ENCODE results near the gene PCSK2.

Gene PCSK2

GRCh38 chr20:17452441-17452840, 225.6 kb downstream of the PCSK2 start:
- no peak for DNase-seq

GRCh38 chr20:17453592-17453991, 226.8 kb downstream of the PCSK2 start:
- no peak for DNase-seq

GRCh38 chr20:17456279-17456678, 229.4 kb downstream of the PCSK2 start:
- no peak for DNase-seq

GRCh38 chr20:17457079-17457478, 230.2 kb downstream of the PCSK2 start:
- DNase-seq: no peak

- DNase-seq: no peak
Observed at GRCh38 chr20:17457588-17458190, 230.8 kb downstream of the PCSK2 start.

GRCh38 chr20:17460119-17460518, 233.3 kb downstream of the PCSK2 start:
- no peak for DNase-seq

GRCh38 chr20:17461941-17462340, 235.1 kb downstream of the PCSK2 start:
- no peak for DNase-seq

- DNase-seq: no peak
Observed at GRCh38 chr20:17463711-17464110, 236.9 kb downstream of the PCSK2 start.

- no peak for DNase-seq
Observed at GRCh38 chr20:17465236-17465635, 238.4 kb downstream of the PCSK2 start.

- no peak for DNase-seq
Observed at GRCh38 chr20:17466641-17467040, 239.8 kb downstream of the PCSK2 start.

- DNase-seq: no peak
Observed at GRCh38 chr20:17467120-17467655, 240.3 kb downstream of the PCSK2 start.

GRCh38 chr20:17468073-17468840, 241.4 kb downstream of the PCSK2 start:
- no peak for DNase-seq

GRCh38 chr20:17469246-17470030, 242.6 kb downstream of the PCSK2 start:
- no peak for DNase-seq

- DNase-seq: no peak
Observed at GRCh38 chr20:17470521-17470920, 243.7 kb downstream of the PCSK2 start.

GRCh38 chr20:17470973-17471372, 244.1 kb downstream of the PCSK2 start:
- no peak for DNase-seq

GRCh38 chr20:17471606-17472187, 244.9 kb downstream of the PCSK2 start:
- no peak for DNase-seq

GRCh38 chr20:17473659-17474058, 246.8 kb downstream of the PCSK2 start:
- no peak for DNase-seq

GRCh38 chr20:17479063-17479657, 252.3 kb downstream of the PCSK2 start:
- no peak for DNase-seq

- DNase-seq: no peak
Observed at GRCh38 chr20:17480696-17481095, 253.9 kb downstream of the PCSK2 start.

GRCh38 chr20:17481661-17482060, 254.8 kb downstream of the PCSK2 start:
- DNase-seq: no peak

- no peak for DNase-seq
Observed at GRCh38 chr20:17482536-17482935, 255.7 kb downstream of the PCSK2 start.

GRCh38 chr20:17485017-17485416, 258.2 kb downstream of the PCSK2 start:
- no peak for DNase-seq

Data from cerebellar nuclear complex (tissue), 1 donor.